Tibial nerve (tissue), 4 donors: ENCODE results near the gene PHLDA1. TPM values are rescaled to one million over a fixed set of nuclear protein-coding genes. Genes with fewer than 3 reads are reported as not detected.

ENCODE experiments used
- DNase-seq, 2 donors: peaks; one replicate each; pipeline ENCODE4 v3.0.0-alpha.2; 2019; ENCODE audit warnings: low spot score in 2 of 2
- H3K27ac ChIP-seq, 4 donors: fragments of 200-600 bp; sonication (generic) in 3 of 4; one replicate each; pipeline ENCODE4 v1.5.1; 2017 to 2019; ENCODE audit warnings: mild to moderate bottlenecking in 1 of 4
- H3K27me3 ChIP-seq, 2 donors: fragments of 200-600 bp; sonication (generic) in 1 of 2; one replicate each; pipeline versions ENCODE4 v1.5.1 to v1.6.0; 2017 to 2019
- H3K36me3 ChIP-seq, 3 donors: fragments of 200-600 bp; sonication (generic); one replicate each; pipeline ENCODE4 v1.5.1; 2018 to 2019
- H3K4me1 ChIP-seq, 4 donors: fragments of 200-600 bp; sonication (generic) in 3 of 4; one replicate each; pipeline ENCODE4 v1.5.1; 2017 to 2019
- H3K4me3 ChIP-seq, 4 donors: fragments of 200-600 bp; sonication (generic) in 3 of 4; one replicate each; pipeline ENCODE4 v1.5.1; 2017 to 2019; ENCODE audit warnings: mild to moderate bottlenecking in 1 of 4, moderate library complexity in 1 of 4
- H3K9me3 ChIP-seq, 4 donors: fragments of 200-600 bp; sonication (generic) in 3 of 4; one replicate each; pipeline ENCODE4 v1.5.1; 2017 to 2019
- CTCF ChIP-seq, 5 experiments: fragments of 200-600 bp in 3 of 5; fragments of 450-650 bp in 2 of 5; sonication (generic) in 3 of 5; IDR thresholded peaks; one replicate each; pipeline ENCODE4 v1.5.1; 2016 to 2019; ENCODE audit warnings: antibody characterized with exemption in 5 of 5, mild to moderate bottlenecking in 3 of 5, moderate library complexity in 2 of 5
- EP300 ChIP-seq, 2 donors: sonication (generic); formaldehyde crosslinking; IDR thresholded peaks; one replicate each; pipeline ENCODE4 v1.6.1; 2017; ENCODE audit warnings: antibody characterized with exemption in 2 of 2, mild to moderate bottlenecking in 1 of 2
- POLR2A ChIP-seq, 2 donors: fragments of 450-650 bp; IDR thresholded peaks; one replicate each; pipeline ENCODE4 v1.6.1; 2017; ENCODE audit warnings: antibody characterized with exemption in 2 of 2, mild to moderate bottlenecking in 2 of 2, moderate library complexity in 2 of 2
- WGBS, 2 donors: methylation state at CpG; one replicate each; pipeline ENCODE4 v1.1.5; 2018; 5-methylcytosine and 5-hydroxymethylcytosine counted together
- total RNA-seq, 4 donors: library from RNA; depleted of rRNA; stranded (reverse); fragments of >200 nt; gene quantifications; one replicate each; pipeline ENCODE4 v1.1.0, GENCODE V29; 2016

The PHLDA1 gene
- total RNA-seq, 4 donors from 2014 or later, result 23.6 to 34.9 (median 30.7) TPM

GRCh38 chr12:75976113-75976512, 55.5 kb downstream of the PHLDA1 start:
- WGBS, 2 donors, result 74 to 82% methylated on average over 3 of the region's 3 CpGs
- peak overlapping the region in 2 of 4 donors; percentile 81 to 88 for H3K27ac ChIP-seq

GRCh38 chr12:75975702-75976101, 55.9 kb downstream of the PHLDA1 start:
- Histone ChIP-seq H3K4me3 (no peak overlapping the region), H3K27me3 (no peaks in the 10 kb centered on the region), H3K27ac (peak overlapping the region in 2 of 4 donors; percentile 81 to 88), H3K36me3 (no peaks in the 10 kb centered on the region), H3K4me1 (peaks cover 0 to 31% (median 22%) of the 10 kb centered on the region in 4 donors), H3K9me3 (no peaks in the 10 kb centered on the region)
- no peak for TF ChIP-seq EP300 (IDR thresholded peaks at IDR 0.05)
- no peak for TF ChIP-seq CTCF (IDR thresholded peaks at IDR 0.05)
- TF ChIP-seq POLR2A (IDR thresholded peaks at IDR 0.05), result no peak
- WGBS, 2 donors, result 85 to 86% methylated on average over 2 of the region's 2 CpGs
- no peak for DNase-seq

More at GRCh38 chr12:75976113-75976512, 55.5 kb downstream of the PHLDA1 start:
- no peaks in the 10 kb centered on the region for H3K9me3 ChIP-seq
- no peaks in the 10 kb centered on the region for H3K27me3 ChIP-seq
- DNase-seq, result no peak
- peaks cover 0 to 31% (median 22%) of the 10 kb centered on the region in 4 donors for H3K4me1 ChIP-seq
- no peaks in the 10 kb centered on the region for H3K36me3 ChIP-seq
- TF ChIP-seq POLR2A (IDR thresholded peaks at IDR 0.05) (no peak), CTCF (IDR thresholded peaks at IDR 0.05) (no peak), EP300 (IDR thresholded peaks at IDR 0.05) (no peak)
- H3K4me3 ChIP-seq, result no peak overlapping the region

Other genes starting within 250 kb of the PHLDA1 start
- 100 to 1,000 TPM; 325 to 541 (median 390) TPM for gene NAP1L1, start 52.9 kb upstream of the PHLDA1 start, total RNA-seq